Endothelial cell (in vitro differentiated cells): ENCODE data around the gene MED20. TPM values are rescaled to one million over a fixed set of nuclear protein-coding genes. Genes with fewer than 3 reads are reported as not detected.
A peak's percentile ranks its signal among the peaks of the same experiment; 100 is the strongest.

Source experiments
- DNase-seq: peaks from one replicate; pipeline ENCODE4 v3.0.0; 2021; ENCODE audit warnings: low spot score
- H3K27ac Mint-ChIP-seq: one replicate; pipeline ENCODE4 v1.8.0; 2021; ENCODE audit warnings: mixed read lengths, inconsistent platforms; ENCODE audit not compliant: unreplicated experiment
- H3K27me3 Mint-ChIP-seq: one replicate; pipeline ENCODE4 v1.8.0; 2021; ENCODE audit warnings: mild to moderate bottlenecking, moderate library complexity, mixed read lengths, inconsistent platforms; ENCODE audit not compliant: unreplicated experiment
- H3K36me3 Mint-ChIP-seq: one replicate; pipeline ENCODE4 v1.8.0; 2021; ENCODE audit warnings: mild to moderate bottlenecking, low read depth, mixed read lengths, inconsistent platforms; ENCODE audit not compliant: unreplicated experiment
- H3K4me1 Mint-ChIP-seq: one replicate; pipeline ENCODE4 v1.8.0; 2021; ENCODE audit warnings: mild to moderate bottlenecking, mixed read lengths, inconsistent platforms; ENCODE audit not compliant: unreplicated experiment
- H3K4me3 Mint-ChIP-seq: one replicate; pipeline ENCODE4 v1.8.0; 2021; ENCODE audit warnings: mild to moderate bottlenecking, mixed read lengths, inconsistent platforms; ENCODE audit not compliant: unreplicated experiment
- H3K9me3 Mint-ChIP-seq: one replicate; pipeline ENCODE4 v1.8.0; 2021; ENCODE audit warnings: mixed read lengths, inconsistent platforms; ENCODE audit not compliant: unreplicated experiment
- CTCF ChIP-seq: fragments of 200-600 bp; sonication (generic); IDR thresholded peaks from one replicate; pipeline ENCODE4 v1.5.0; 2021; ENCODE audit warnings: antibody characterized with exemption; ENCODE audit not compliant: unreplicated experiment
- total RNA-seq: library from RNA; stranded (reverse); fragmentation: NEBNext Ultra II Directional; extraction: Animal tissue kit (Norgen Biotek cat#: 25700); gene quantifications from one replicate; pipeline ENCODE4 v1.2.1, GENCODE V29; 2021; ENCODE audit not compliant: unreplicated experiment

The MED20 gene
- total RNA-seq, 1 donor from 2014 or later = 39.4 TPM

DNA sequence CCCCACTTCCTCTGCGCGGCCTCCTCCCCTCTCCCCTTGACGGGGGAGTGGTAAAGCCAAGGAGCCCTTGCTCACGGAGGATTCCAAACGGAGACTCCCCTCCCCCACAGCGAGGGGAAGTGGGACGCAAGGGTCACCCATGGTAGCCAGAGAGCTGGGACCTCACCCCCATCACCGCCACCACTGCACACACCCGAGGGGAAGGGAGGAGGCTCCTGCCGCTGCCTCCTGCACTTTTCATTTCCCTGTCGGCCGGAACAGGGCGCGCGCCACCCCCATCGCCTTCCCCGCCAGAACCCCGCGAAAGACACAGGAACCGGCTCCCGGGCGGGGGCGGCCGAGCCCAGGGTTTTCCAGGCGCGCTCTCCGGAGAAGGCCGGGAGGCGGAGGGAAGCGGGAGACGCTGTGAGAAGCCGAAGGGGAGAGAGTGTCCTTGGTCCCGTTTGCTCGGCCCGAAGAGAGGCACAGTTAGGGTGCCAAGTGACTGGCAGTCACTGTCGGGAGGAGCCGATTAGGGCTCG lies 19.9 kb upstream of the MED20 start:
- H3K4me3 Mint-ChIP-seq = peak overlapping the region; percentile 93
- DNase-seq = peak; percentile 46
- H3K36me3 Mint-ChIP-seq = peaks cover 9% of the 10 kb centered on the region
- peaks cover 32% of the 10 kb centered on the region for H3K4me1 Mint-ChIP-seq
- no peak for TF ChIP-seq CTCF
- H3K27me3 Mint-ChIP-seq = peaks cover 6% of the 10 kb centered on the region
- peak overlapping the region; percentile 80 for H3K27ac Mint-ChIP-seq
- H3K9me3 Mint-ChIP-seq = no peaks in the 10 kb centered on the region

DNA sequence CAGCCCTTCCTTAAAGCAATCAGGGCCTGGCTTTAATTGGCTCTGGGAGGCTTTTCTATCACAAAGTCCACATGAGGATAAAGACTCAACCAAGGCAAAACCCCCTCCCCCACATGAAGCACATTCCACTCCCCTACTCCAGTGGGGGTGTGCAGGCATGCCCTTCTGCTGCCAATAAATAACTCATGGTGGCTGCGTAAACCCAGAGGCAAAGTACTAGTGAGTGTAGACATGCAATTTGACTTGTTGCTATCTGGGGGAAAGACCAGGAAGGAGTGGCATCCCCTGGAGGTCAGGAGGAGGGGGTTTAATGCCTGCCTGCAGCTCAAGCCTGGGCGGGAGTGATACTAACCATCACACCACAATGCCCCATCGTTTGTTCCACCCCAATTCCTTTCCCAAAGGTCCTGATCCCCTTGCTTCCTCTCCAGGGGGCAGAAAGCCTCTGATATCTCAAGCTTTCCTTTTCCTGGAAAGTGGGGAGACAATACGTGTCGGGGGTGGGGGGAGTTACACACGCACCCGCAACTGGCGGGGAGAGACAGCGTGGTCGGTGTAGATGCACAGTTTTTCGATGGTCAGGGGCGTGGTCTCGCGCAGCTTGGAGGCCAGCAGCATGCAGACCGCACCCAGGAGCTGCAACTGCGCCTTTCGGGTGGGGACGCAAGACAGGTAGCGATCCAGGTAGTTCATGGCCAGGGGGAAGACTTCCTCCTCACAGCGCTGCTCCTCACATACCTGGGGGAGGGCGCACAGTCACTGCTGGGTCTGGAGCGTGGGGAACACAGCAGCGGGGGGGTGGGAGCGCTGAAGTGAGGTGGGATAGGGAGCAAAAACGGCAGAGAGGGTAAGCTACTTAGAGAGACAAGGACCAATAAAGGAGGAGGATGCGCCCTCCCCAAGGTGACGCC lies 19.2 kb upstream of the MED20 start:
- peak overlapping the region; percentile 80 for H3K27ac Mint-ChIP-seq
- no peak for TF ChIP-seq CTCF
- peaks cover 32% of the 10 kb centered on the region for H3K4me1 Mint-ChIP-seq
- H3K36me3 Mint-ChIP-seq = peaks cover 9% of the 10 kb centered on the region
- H3K4me3 Mint-ChIP-seq = peak overlapping the region; percentile 93
- no peak for DNase-seq
- peaks cover 6% of the 10 kb centered on the region for H3K27me3 Mint-ChIP-seq
- no peaks in the 10 kb centered on the region for H3K9me3 Mint-ChIP-seq

DNA sequence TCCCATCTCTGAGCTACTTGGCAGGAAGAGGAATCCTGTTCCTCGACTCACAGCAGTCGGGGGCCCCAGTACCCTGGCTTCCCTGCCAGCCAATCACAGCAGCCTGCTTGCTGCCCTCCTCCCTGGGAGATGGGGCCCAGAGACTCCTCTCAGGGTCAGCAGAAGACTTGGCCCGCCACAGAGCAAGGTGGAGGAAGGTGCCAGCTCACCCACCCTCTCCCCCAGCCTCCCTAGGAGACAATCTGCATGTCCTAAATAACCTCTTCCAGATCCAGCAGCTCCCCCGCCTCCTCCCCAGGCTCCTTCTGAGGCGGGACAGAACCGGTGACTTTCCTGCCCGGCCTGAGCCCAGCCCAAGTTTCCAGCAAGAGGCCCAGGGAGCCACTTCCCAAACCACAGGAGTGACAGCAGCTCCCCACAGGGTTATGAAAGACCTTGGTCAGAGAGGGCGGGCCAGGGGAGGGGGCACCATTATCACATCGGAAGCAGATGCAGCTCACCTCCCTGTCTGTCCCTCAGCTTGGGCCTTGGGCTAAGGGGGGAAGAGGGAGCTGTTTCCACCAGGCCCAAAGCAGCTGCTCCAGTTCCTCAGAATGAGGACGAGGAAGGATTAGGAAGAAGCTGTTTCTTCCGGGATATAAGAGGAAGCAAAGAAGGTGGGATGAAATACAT lies 18.4 kb upstream of the MED20 start:
- H3K27me3 Mint-ChIP-seq = peaks cover 6% of the 10 kb centered on the region
- H3K36me3 Mint-ChIP-seq = peaks cover 14% of the 10 kb centered on the region
- no peak for TF ChIP-seq CTCF
- peaks cover 32% of the 10 kb centered on the region for H3K4me1 Mint-ChIP-seq
- H3K4me3 Mint-ChIP-seq = peak overlapping the region; percentile 93
- H3K9me3 Mint-ChIP-seq = no peaks in the 10 kb centered on the region
- DNase-seq = peak; percentile 28
- peak overlapping the region; percentile 80 for H3K27ac Mint-ChIP-seq

DNA sequence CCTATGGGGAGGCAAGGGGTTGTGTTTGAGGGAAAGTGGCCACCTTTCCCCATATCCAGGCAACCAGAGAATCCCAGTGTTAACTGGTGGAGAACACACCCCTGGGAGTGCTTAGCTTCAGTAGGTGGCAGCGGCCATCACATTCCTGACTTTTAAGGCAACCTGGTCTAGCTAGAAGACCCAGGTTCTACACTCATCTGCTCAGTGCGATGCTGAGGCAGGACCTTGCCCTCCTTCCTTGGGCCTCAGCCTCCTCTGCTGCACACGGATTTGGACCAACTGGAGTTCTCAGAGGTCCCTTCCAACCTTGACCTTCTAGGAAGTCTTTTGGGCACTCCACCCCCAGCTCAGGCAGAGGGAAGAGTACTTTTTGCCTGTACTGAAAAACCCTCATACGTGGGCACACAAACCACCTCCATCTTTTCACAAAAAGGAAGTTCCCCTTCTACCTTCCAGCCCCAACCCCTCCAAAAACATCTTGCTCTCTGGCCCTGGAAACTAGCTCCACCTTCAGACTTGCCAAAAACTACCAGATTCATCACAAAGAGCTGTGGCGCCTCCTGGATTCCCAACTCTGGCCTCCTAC lies 17.7 kb upstream of the MED20 start:
- Mint-ChIP-seq H3K4me3 (peak overlapping the region; percentile 78), H3K27ac (peak overlapping the region; percentile 54), H3K4me1 (peaks cover 32% of the 10 kb centered on the region), H3K27me3 (peaks cover 6% of the 10 kb centered on the region), H3K36me3 (peaks cover 16% of the 10 kb centered on the region), H3K9me3 (no peaks in the 10 kb centered on the region)
- no peak for DNase-seq
- TF ChIP-seq CTCF = no peak
